ENCODE data around the gene ZNF202. TPM values are rescaled to one million over a fixed set of nuclear protein-coding genes. Genes with fewer than 3 reads are reported as not detected.

The ZNF202 gene
- total and polyA plus RNA-seq, 2 of the 13 experiments (the other 11 are each of a cell fraction or from before 2014, with no cell fraction given) = 7.7 to 7.9 TPM

DNA sequence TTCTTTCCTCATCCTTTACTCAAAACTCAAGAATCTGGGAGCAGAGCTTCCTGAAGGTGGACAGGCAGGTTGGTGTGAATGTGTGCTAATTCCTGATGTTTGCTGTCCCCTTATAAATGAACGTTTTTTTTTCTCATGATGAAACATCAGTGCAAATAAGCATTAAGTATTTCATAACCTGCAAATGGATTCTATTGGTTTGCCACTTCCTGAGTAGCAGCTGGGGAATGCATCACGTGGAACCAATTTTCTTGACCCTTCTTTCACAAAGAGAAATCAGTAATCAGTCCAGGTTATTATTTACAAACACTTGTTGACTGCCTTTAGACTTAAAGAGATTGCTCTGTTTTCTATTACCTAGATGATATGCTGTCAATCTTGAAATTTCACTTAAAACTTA, 46.9 kb downstream of the ZNF202 start:
- Histone ChIP-seq H3K27ac (ENCODE audit: extremely low read length, insufficient read depth, low read length) (no peak overlapping the region), H3K4me3 (replicated peaks in 1 of 3; ENCODE audit: insufficient read depth in 1 of 3, low read depth in 2 of 3, low read length in 3 of 3) (no peak overlapping the region), H2AFZ (ENCODE audit: low read length) (no peak overlapping the region), H3K27me3 (ENCODE audit: control insufficient read depth in 1 of 2, insufficient read depth in 2 of 2, low read length in 2 of 2) (peaks cover 0 to 9% of the 10 kb centered on the region in 2 experiments; a peak in 1 of 5 replicates), H4K20me1 (ENCODE audit: insufficient read depth, low read length) (no peaks in the 10 kb centered on the region), H3K4me1 (ENCODE audit: insufficient read depth, low read length) (no peaks in the 10 kb centered on the region), H3K9me3 (ENCODE audit: low read length) (no peaks in the 10 kb centered on the region), H3K36me3 (replicated peaks in 1 of 2; ENCODE audit: control insufficient read depth in 1 of 2, insufficient read depth in 2 of 2, low read length in 2 of 2) (no peaks in the 10 kb centered on the region), H3K4me2 (ENCODE audit: low read depth, low read length) (no peak overlapping the region), H3K79me2 (ENCODE audit: insufficient read depth, low read length) (no peaks in the 10 kb centered on the region), H3K9ac (ENCODE audit: insufficient read depth, low read depth, low read length) (no peak overlapping the region)
- ATAC-seq = no peak
- POLR2A ChIA-PET = no interaction called here
- WGBS (ENCODE audit: low lambda C conversion rate) = 2% methylated on average over 2 of the region's 2 CpGs
- in situ Hi-C loops (cut with HindIII; ENCODE audit: extremely low pct_ligation_motif_present, low pct_unique_long_range_greater_than_20kb) = no loop called here
- intact Hi-C loops (cut with micrococcal nuclease; ENCODE audit: unreplicated experiment) = no loop called here
- TF ChIP-seq, protein P1, sequence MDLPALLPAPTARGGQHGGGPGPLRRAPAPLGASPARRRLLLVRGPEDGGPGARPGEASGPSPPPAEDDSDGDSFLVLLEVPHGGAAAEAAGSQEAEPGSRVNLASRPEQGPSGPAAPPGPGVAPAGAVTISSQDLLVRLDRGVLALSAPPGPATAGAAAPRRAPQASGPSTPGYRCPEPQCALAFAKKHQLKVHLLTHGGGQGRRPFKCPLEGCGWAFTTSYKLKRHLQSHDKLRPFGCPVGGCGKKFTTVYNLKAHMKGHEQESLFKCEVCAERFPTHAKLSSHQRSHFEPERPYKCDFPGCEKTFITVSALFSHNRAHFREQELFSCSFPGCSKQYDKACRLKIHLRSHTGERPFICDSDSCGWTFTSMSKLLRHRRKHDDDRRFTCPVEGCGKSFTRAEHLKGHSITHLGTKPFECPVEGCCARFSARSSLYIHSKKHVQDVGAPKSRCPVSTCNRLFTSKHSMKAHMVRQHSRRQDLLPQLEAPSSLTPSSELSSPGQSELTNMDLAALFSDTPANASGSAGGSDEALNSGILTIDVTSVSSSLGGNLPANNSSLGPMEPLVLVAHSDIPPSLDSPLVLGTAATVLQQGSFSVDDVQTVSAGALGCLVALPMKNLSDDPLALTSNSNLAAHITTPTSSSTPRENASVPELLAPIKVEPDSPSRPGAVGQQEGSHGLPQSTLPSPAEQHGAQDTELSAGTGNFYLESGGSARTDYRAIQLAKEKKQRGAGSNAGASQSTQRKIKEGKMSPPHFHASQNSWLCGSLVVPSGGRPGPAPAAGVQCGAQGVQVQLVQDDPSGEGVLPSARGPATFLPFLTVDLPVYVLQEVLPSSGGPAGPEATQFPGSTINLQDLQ (CRISPR knock-in tag; IDR thresholded peaks at IDR 0.05) = no peak
- TF ChIP-seq JUND (CRISPR knock-in tag; IDR thresholded peaks at IDR 0.05) (no peak), ZNF335 (CRISPR knock-in tag; IDR thresholded peaks at IDR 0.05) (no peak), ARID2 (CRISPR knock-in tag; IDR thresholded peaks at IDR 0.05; ENCODE audit: borderline replicate concordance) (no peak), ZNF772 (CRISPR knock-in tag; IDR thresholded peaks at IDR 0.05) (no peak), ZNF567 (CRISPR knock-in tag; IDR thresholded peaks at IDR 0.05; ENCODE audit: borderline replicate concordance) (no peak), ZNF24 (IDR thresholded peaks at IDR 0.05) (no peak)
- no peak for FAIRE-seq
- CTCF ChIA-PET (ENCODE audit: low intra/inter-chr PET ratio, low total read pairs) = no interaction called here
- no TSS peak for BruUV-seq (replicated peaks)
- no peak for DNase-seq (ENCODE audit: low spot score)

DNA sequence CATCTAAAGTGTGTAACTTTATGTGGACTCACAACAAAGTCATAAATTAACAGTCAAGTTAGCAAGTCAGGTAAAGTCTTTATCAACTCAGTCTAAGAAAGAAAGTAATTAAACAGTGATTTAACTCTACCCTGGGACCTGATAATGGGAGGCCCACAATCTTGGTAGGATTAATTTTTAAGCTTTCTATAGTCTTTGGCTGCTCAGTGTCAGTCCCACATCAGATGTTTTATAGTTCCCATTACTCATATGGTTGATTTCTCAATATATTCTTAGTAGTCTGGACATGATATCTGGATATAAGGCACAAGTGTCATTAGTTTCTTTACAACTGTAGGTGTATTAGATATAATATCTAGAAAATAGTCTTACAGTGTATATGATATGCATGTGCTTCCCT, 48.5 kb downstream of the ZNF202 start:
- Histone ChIP-seq H2AFZ (ENCODE audit: low read length) (no peak overlapping the region), H3K4me3 (replicated peaks in 1 of 3; ENCODE audit: insufficient read depth in 1 of 3, low read depth in 2 of 3, low read length in 3 of 3) (no peak overlapping the region), H3K27me3 (ENCODE audit: control insufficient read depth in 1 of 2, insufficient read depth in 2 of 2, low read length in 2 of 2) (peaks cover 0 to 9% of the 10 kb centered on the region in 2 experiments; a peak in 1 of 5 replicates), H3K4me2 (ENCODE audit: low read depth, low read length) (no peak overlapping the region), H3K9me3 (ENCODE audit: low read length) (no peaks in the 10 kb centered on the region), H3K79me2 (ENCODE audit: insufficient read depth, low read length) (no peaks in the 10 kb centered on the region), H4K20me1 (ENCODE audit: insufficient read depth, low read length) (no peaks in the 10 kb centered on the region), H3K27ac (ENCODE audit: extremely low read length, insufficient read depth, low read length) (no peak overlapping the region), H3K9ac (ENCODE audit: insufficient read depth, low read depth, low read length) (no peak overlapping the region), H3K4me1 (ENCODE audit: insufficient read depth, low read length) (no peaks in the 10 kb centered on the region), H3K36me3 (replicated peaks in 1 of 2; ENCODE audit: control insufficient read depth in 1 of 2, insufficient read depth in 2 of 2, low read length in 2 of 2) (no peaks in the 10 kb centered on the region)
- DNase-seq (ENCODE audit: low spot score) (no peak), FAIRE-seq (no peak), ATAC-seq (no peak)
- in situ Hi-C loops (cut with HindIII; ENCODE audit: extremely low pct_ligation_motif_present, low pct_unique_long_range_greater_than_20kb) (no loop called here), intact Hi-C loops (cut with micrococcal nuclease; ENCODE audit: unreplicated experiment) (no loop called here)
- ChIA-PET CTCF (ENCODE audit: low intra/inter-chr PET ratio, low total read pairs) (no interaction called here), POLR2A (no interaction called here)
- TF ChIP-seq KAT2B (IDR thresholded peaks at IDR 0.05; ENCODE audit: borderline replicate concordance, low read depth, low read length) (no peak), ZNF773 (CRISPR knock-in tag; IDR thresholded peaks at IDR 0.05; ENCODE audit: borderline replicate concordance) (no peak), ZNF430 (CRISPR knock-in tag; IDR thresholded peaks at IDR 0.05) (no peak), ZNF678 (CRISPR knock-in tag; IDR thresholded peaks at IDR 0.05) (no peak), HMGA1 (CRISPR knock-in tag; conservative IDR thresholded peaks at IDR 0.05) (no peak), MBD4 (IDR thresholded peaks at IDR 0.05; ENCODE audit: borderline replicate concordance, low read length) (no peak), ATF1 (CRISPR knock-in tag; IDR thresholded peaks at IDR 0.05) (no peak), NKX3-1 (CRISPR knock-in tag; IDR thresholded peaks at IDR 0.05) (no peak), ZNF12 (CRISPR knock-in tag; IDR thresholded peaks at IDR 0.05) (no peak), CEBPG (CRISPR knock-in tag; IDR thresholded peaks at IDR 0.05) (no peak), ZBTB7B (CRISPR knock-in tag; IDR thresholded peaks at IDR 0.05) (no peak)
- TF ChIP-seq, protein P2, sequence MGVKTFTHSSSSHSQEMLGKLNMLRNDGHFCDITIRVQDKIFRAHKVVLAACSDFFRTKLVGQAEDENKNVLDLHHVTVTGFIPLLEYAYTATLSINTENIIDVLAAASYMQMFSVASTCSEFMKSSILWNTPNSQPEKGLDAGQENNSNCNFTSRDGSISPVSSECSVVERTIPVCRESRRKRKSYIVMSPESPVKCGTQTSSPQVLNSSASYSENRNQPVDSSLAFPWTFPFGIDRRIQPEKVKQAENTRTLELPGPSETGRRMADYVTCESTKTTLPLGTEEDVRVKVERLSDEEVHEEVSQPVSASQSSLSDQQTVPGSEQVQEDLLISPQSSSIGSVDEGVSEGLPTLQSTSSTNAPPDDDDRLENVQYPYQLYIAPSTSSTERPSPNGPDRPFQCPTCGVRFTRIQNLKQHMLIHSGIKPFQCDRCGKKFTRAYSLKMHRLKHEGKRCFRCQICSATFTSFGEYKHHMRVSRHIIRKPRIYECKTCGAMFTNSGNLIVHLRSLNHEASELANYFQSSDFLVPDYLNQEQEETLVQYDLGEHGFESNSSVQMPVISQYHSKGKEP (CRISPR knock-in tag; IDR thresholded peaks at IDR 0.05) = no peak
- BruUV-seq (replicated peaks) = no TSS peak
